K562 (cell line): ENCODE measurements around the gene SLC26A1. TPM values are rescaled to one million over a fixed set of nuclear protein-coding genes. Genes with fewer than 3 reads are reported as not detected.

Experiments used
- DIDO1 ChIP-seq: fragments of 450-650 bp; IDR thresholded peaks from 2 replicates; pipeline ENCODE4 v1.6.1; 2016; ENCODE audit warnings: low read depth, missing biosample characterization, missing genetic modification characterization
- KDM4B ChIP-seq, 2 experiments: fragments of 450-650 bp in 1 of 2; sonication (generic) in 1 of 2; IDR thresholded peaks; 2 replicates each; pipeline ENCODE4 v1.6.1; 2016 to 2017; ENCODE audit warnings: borderline replicate concordance in 2 of 2, antibody characterized with exemption in 1 of 2, low read depth in 1 of 2, mild to moderate bottlenecking in 1 of 2
- MEF2A ChIP-seq: IDR thresholded peaks from 2 replicates; pipeline ENCODE4 v1.6.1; 2011; ENCODE audit warnings: low read depth, mild to moderate bottlenecking, low read length, moderate library complexity; ENCODE audit not compliant: control insufficient read depth
- PCBP1 ChIP-seq: fragments of 200-400 bp; formaldehyde crosslinking; IDR thresholded peaks from 2 replicates; pipeline ENCODE4 v1.6.1; 2018; ENCODE audit warnings: mild to moderate bottlenecking, low read depth, low read length; ENCODE audit not compliant: poor library complexity, severe bottlenecking
- RBM22 ChIP-seq: fragments of 200-400 bp; formaldehyde crosslinking; IDR thresholded peaks from 2 replicates; pipeline ENCODE4 v1.6.1; 2018; ENCODE audit warnings: low read length, low read depth; ENCODE audit not compliant: poor library complexity, severe bottlenecking
- RBM34 ChIP-seq: fragments of 200-400 bp; formaldehyde crosslinking; IDR thresholded peaks from 2 replicates; pipeline ENCODE4 v1.6.1; 2018; ENCODE audit warnings: low read length, borderline replicate concordance; ENCODE audit not compliant: insufficient read depth
- SFPQ ChIP-seq: fragments of 200-400 bp; formaldehyde crosslinking; IDR thresholded peaks from 2 replicates; pipeline ENCODE4 v1.6.1; 2017; ENCODE audit warnings: mild to moderate bottlenecking, low read depth, low read length, moderate library complexity
- ZKSCAN1 ChIP-seq: fragments of 150-350 bp; IDR thresholded peaks from 2 replicates; pipeline ENCODE4 v1.6.1; 2016; ENCODE audit warnings: low read depth, low read length
- ZNF134 ChIP-seq: fragments of 250-450 bp; sonication (Bioruptor Pico); conservative IDR thresholded peaks from 2 replicates; pipeline ENCODE4 v1.4.0; 2020
- polyA plus RNA-seq, 8 experiments: library from polyadenylated mRNA; depleted of rRNA in 4 of 8; stranded (reverse) in 5 of 8; unstranded in 3 of 8; fragments of >200 nt; fragmentation: Nextera tagmentation in 2 of 8; fragmentation: Illumina TruSeq in 1 of 8; extraction: Ambion mirVana in 2 of 8; extraction: Trizol in 1 of 8; gene quantifications; 2 replicates each; pipeline versions ENCODE4 v1.2.1 to v1.2.3, GENCODE V29; 2011 to 2014; ENCODE audit warnings: inconsistent platforms in 1 of 8, missing spikeins in 1 of 8
- total RNA-seq, 7 experiments: library from RNA; depleted of rRNA in 6 of 7; stranded (reverse); fragments of >200 nt in 6 of 7; fragmentation: Illumina TruSeq in 2 of 7; extraction: Trizol in 2 of 7; gene quantifications; 2 replicates each; pipeline versions ENCODE4 v1.2.1 to v1.2.3, GENCODE V29; 2011 to 2021; ENCODE audit warnings: low replicate concordance in 1 of 7
- TF ChIP-seq, protein P1 (sequence below): sonication (generic); formaldehyde crosslinking; IDR thresholded peaks from 2 replicates; pipeline ENCODE4 v1.8.1; 2023; ENCODE audit warnings: mild to moderate bottlenecking, missing genetic modification reagents
- TF ChIP-seq, protein P2 (sequence below): fragments of 450-650 bp; IDR thresholded peaks from 2 replicates; pipeline ENCODE4 v1.6.1; 2016; ENCODE audit warnings: mild to moderate bottlenecking, moderate library complexity

SLC26A1 gene
- total and polyA plus RNA-seq, 9 of the 15 experiments (the other 6 are each of a cell fraction or from before 2014, with no cell fraction given): 0.11 to 4.2 (median 0.95) TPM

- TF ChIP-seq KDM4B (IDR thresholded peaks at IDR 0.05; ENCODE audit: borderline replicate concordance in 2 of 2, low read depth in 1 of 2) (no peak), MEF2A (no peak), ZKSCAN1 (no peak), SFPQ (no peak), DIDO1 (tag) (no peak), ZNF134 (CRISPR knock-in tag) (no peak), RBM34 (no peak), PCBP1 (peak; percentile 35), RBM22 (peak; percentile 26)
- TF ChIP-seq, protein P1, sequence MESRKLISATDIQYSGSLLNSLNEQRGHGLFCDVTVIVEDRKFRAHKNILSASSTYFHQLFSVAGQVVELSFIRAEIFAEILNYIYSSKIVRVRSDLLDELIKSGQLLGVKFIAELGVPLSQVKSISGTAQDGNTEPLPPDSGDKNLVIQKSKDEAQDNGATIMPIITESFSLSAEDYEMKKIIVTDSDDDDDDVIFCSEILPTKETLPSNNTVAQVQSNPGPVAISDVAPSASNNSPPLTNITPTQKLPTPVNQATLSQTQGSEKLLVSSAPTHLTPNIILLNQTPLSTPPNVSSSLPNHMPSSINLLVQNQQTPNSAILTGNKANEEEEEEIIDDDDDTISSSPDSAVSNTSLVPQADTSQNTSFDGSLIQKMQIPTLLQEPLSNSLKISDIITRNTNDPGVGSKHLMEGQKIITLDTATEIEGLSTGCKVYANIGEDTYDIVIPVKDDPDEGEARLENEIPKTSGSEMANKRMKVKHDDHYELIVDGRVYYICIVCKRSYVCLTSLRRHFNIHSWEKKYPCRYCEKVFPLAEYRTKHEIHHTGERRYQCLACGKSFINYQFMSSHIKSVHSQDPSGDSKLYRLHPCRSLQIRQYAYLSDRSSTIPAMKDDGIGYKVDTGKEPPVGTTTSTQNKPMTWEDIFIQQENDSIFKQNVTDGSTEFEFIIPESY (CRISPR knock-in tag): peak; percentile 53; the same call in 1 of the 2 replicates
- TF ChIP-seq, protein P2, sequence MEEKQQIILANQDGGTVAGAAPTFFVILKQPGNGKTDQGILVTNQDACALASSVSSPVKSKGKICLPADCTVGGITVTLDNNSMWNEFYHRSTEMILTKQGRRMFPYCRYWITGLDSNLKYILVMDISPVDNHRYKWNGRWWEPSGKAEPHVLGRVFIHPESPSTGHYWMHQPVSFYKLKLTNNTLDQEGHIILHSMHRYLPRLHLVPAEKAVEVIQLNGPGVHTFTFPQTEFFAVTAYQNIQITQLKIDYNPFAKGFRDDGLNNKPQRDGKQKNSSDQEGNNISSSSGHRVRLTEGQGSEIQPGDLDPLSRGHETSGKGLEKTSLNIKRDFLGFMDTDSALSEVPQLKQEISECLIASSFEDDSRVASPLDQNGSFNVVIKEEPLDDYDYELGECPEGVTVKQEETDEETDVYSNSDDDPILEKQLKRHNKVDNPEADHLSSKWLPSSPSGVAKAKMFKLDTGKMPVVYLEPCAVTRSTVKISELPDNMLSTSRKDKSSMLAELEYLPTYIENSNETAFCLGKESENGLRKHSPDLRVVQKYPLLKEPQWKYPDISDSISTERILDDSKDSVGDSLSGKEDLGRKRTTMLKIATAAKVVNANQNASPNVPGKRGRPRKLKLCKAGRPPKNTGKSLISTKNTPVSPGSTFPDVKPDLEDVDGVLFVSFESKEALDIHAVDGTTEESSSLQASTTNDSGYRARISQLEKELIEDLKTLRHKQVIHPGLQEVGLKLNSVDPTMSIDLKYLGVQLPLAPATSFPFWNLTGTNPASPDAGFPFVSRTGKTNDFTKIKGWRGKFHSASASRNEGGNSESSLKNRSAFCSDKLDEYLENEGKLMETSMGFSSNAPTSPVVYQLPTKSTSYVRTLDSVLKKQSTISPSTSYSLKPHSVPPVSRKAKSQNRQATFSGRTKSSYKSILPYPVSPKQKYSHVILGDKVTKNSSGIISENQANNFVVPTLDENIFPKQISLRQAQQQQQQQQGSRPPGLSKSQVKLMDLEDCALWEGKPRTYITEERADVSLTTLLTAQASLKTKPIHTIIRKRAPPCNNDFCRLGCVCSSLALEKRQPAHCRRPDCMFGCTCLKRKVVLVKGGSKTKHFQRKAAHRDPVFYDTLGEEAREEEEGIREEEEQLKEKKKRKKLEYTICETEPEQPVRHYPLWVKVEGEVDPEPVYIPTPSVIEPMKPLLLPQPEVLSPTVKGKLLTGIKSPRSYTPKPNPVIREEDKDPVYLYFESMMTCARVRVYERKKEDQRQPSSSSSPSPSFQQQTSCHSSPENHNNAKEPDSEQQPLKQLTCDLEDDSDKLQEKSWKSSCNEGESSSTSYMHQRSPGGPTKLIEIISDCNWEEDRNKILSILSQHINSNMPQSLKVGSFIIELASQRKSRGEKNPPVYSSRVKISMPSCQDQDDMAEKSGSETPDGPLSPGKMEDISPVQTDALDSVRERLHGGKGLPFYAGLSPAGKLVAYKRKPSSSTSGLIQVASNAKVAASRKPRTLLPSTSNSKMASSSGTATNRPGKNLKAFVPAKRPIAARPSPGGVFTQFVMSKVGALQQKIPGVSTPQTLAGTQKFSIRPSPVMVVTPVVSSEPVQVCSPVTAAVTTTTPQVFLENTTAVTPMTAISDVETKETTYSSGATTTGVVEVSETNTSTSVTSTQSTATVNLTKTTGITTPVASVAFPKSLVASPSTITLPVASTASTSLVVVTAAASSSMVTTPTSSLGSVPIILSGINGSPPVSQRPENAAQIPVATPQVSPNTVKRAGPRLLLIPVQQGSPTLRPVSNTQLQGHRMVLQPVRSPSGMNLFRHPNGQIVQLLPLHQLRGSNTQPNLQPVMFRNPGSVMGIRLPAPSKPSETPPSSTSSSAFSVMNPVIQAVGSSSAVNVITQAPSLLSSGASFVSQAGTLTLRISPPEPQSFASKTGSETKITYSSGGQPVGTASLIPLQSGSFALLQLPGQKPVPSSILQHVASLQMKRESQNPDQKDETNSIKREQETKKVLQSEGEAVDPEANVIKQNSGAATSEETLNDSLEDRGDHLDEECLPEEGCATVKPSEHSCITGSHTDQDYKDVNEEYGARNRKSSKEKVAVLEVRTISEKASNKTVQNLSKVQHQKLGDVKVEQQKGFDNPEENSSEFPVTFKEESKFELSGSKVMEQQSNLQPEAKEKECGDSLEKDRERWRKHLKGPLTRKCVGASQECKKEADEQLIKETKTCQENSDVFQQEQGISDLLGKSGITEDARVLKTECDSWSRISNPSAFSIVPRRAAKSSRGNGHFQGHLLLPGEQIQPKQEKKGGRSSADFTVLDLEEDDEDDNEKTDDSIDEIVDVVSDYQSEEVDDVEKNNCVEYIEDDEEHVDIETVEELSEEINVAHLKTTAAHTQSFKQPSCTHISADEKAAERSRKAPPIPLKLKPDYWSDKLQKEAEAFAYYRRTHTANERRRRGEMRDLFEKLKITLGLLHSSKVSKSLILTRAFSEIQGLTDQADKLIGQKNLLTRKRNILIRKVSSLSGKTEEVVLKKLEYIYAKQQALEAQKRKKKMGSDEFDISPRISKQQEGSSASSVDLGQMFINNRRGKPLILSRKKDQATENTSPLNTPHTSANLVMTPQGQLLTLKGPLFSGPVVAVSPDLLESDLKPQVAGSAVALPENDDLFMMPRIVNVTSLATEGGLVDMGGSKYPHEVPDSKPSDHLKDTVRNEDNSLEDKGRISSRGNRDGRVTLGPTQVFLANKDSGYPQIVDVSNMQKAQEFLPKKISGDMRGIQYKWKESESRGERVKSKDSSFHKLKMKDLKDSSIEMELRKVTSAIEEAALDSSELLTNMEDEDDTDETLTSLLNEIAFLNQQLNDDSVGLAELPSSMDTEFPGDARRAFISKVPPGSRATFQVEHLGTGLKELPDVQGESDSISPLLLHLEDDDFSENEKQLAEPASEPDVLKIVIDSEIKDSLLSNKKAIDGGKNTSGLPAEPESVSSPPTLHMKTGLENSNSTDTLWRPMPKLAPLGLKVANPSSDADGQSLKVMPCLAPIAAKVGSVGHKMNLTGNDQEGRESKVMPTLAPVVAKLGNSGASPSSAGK: peak; percentile 92
Observed at GRCh38 chr4:1028574-1029220, 35.5 kb upstream of the SLC26A1 start (continued).
